ENCODE data around the gene AGPAT3.
A peak's percentile ranks its signal among the peaks of the same experiment; 100 is the strongest.

AGPAT3 gene

GRCh38 chr21:43924421-43925095, 59.5 kb downstream of the AGPAT3 start:
- DNase-seq (ENCODE audit: low spot score): no peak
- Histone ChIP-seq H3K4ac (ENCODE audit: low read length) (no peak overlapping the region), H3K9me3 (replicated peaks in 1 of 2; ENCODE audit: control insufficient read depth in 2 of 2, insufficient read depth in 1 of 2, low read depth in 1 of 2, low read length in 2 of 2) (peaks cover 0 to 2% of the 10 kb centered on the region in 2 donors), H3K27me3 (ENCODE audit: control insufficient read depth in 3 of 3, insufficient read depth in 3 of 3, low read depth in 1 of 3, low read length in 3 of 3) (peaks cover 0 to 2% (median 0%) of the 10 kb centered on the region in 3 experiments), H2BK15ac (ENCODE audit: low read length) (no peak overlapping the region), H4K8ac (ENCODE audit: low read depth, low read length) (no peak overlapping the region), H2BK12ac (ENCODE audit: low read length) (peak overlapping the region; percentile 75), H2BK120ac (ENCODE audit: low read depth, low read length) (no peak overlapping the region), H3K4me2 (ENCODE audit: insufficient read depth, low read length, poor library complexity, severe bottlenecking) (no peak overlapping the region), H3K36me3 (replicated peaks in 1 of 2; ENCODE audit: control insufficient read depth in 2 of 2, insufficient read depth in 2 of 2, low read length in 2 of 2) (peaks cover 0 to 10% of the 10 kb centered on the region in 2 donors), H3K18ac (ENCODE audit: low read length) (peak overlapping the region; percentile 53), H2BK5ac (ENCODE audit: low read length) (peak overlapping the region; percentile 78), H3K4me3 (ENCODE audit: low read length in 2 of 2) (no peak overlapping the region), H3K27ac (replicated peaks; ENCODE audit: low read length) (no peak overlapping the region), H2AFZ (ENCODE audit: low read length) (no peak overlapping the region), H2AK5ac (ENCODE audit: low read depth, low read length) (peak overlapping the region; percentile 77), H3K14ac (ENCODE audit: low read length) (no peak overlapping the region), H4K91ac (ENCODE audit: low read depth, low read length, poor library complexity) (peak overlapping the region; percentile 94), H3K79me1 (ENCODE audit: low read depth, low read length) (no peaks in the 10 kb centered on the region), H3K4me1 (ENCODE audit: control insufficient read depth in 2 of 2, insufficient read depth in 1 of 2, low read depth in 1 of 2, low read length in 2 of 2) (peaks cover 17 to 33% of the 10 kb centered on the region in 2 donors), H3K9ac (ENCODE audit: low read depth, low read length, poor library complexity) (peak overlapping the region; percentile 71), H3K23ac (ENCODE audit: low read depth, low read length, poor library complexity) (peak overlapping the region; percentile 27)
- no CpG with 5 or more reads among the region's 25 CpGs for WGBS, 2 donors (ENCODE audit: extremely low coverage in 2 of 2, insufficient read length in 2 of 2, insufficient replicate concordance in 1 of 2)

DNA sequence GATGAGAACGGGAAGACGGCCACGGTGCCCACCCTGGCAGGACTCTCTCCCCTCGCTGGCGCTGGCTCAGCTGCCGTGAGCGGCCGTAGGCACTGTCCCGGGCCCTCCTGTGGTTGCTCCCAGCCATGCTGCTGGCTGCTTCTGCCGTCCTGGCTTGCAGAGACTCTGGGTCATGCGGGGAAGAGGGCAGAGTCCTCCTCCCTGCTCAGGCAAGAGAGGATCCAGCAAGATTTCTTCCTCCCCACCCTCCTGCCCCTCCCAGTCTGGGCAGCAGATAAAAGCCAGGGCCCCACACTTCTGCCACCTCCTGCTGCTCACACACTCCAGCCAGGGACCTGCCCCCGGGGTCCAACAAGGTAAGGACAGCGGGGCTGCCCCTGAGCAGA, 60.1 kb downstream of the AGPAT3 start:
- H3K4me1 ChIP-seq (ENCODE audit: control insufficient read depth in 2 of 2, insufficient read depth in 1 of 2, low read depth in 1 of 2, low read length in 2 of 2): peaks cover 15 to 33% of the 10 kb centered on the region in 2 donors
- no peak overlapping the region for H4K91ac ChIP-seq (ENCODE audit: low read depth, low read length, poor library complexity)
- no peak overlapping the region for H3K4ac ChIP-seq (ENCODE audit: low read length)
- H2BK120ac ChIP-seq (ENCODE audit: low read depth, low read length): no peak overlapping the region
- peaks cover 0 to 11% of the 10 kb centered on the region in 2 donors for H3K36me3 ChIP-seq (replicated peaks in 1 of 2; ENCODE audit: control insufficient read depth in 2 of 2, insufficient read depth in 2 of 2, low read length in 2 of 2)
- peaks cover 0 to 2% (median 0%) of the 10 kb centered on the region in 3 experiments for H3K27me3 ChIP-seq (ENCODE audit: control insufficient read depth in 3 of 3, insufficient read depth in 3 of 3, low read depth in 1 of 3, low read length in 3 of 3)
- no peak overlapping the region for H4K8ac ChIP-seq (ENCODE audit: low read depth, low read length)
- H2AFZ ChIP-seq (ENCODE audit: low read length): no peak overlapping the region
- no peak overlapping the region for H2BK15ac ChIP-seq (ENCODE audit: low read length)
- no peak overlapping the region for H3K14ac ChIP-seq (ENCODE audit: low read length)
- peak overlapping the region; percentile 27 for H3K23ac ChIP-seq (ENCODE audit: low read depth, low read length, poor library complexity)
- peak overlapping the region; percentile 77 for H2AK5ac ChIP-seq (ENCODE audit: low read depth, low read length)
- WGBS, 2 donors (ENCODE audit: extremely low coverage in 2 of 2, insufficient read length in 2 of 2, insufficient replicate concordance in 1 of 2): no CpG with 5 or more reads among the region's 13 CpGs
- H3K18ac ChIP-seq (ENCODE audit: low read length): peak overlapping the region; percentile 24
- no peak for DNase-seq (ENCODE audit: low spot score)
- peaks cover 3% of the 10 kb centered on the region for H3K79me1 ChIP-seq (ENCODE audit: low read depth, low read length)
- H2BK5ac ChIP-seq (ENCODE audit: low read length): peak overlapping the region; percentile 78
- no peak overlapping the region for H3K4me3 ChIP-seq (ENCODE audit: low read length in 2 of 2)
- H3K9ac ChIP-seq (ENCODE audit: low read depth, low read length, poor library complexity): peak overlapping the region; percentile 71
- H3K27ac ChIP-seq (replicated peaks; ENCODE audit: low read length): no peak overlapping the region
- H3K4me2 ChIP-seq (ENCODE audit: insufficient read depth, low read length, poor library complexity, severe bottlenecking): no peak overlapping the region
- H2BK12ac ChIP-seq (ENCODE audit: low read length): peak overlapping the region; percentile 30
- peaks cover 0 to 2% of the 10 kb centered on the region in 2 donors for H3K9me3 ChIP-seq (replicated peaks in 1 of 2; ENCODE audit: control insufficient read depth in 2 of 2, insufficient read depth in 1 of 2, low read depth in 1 of 2, low read length in 2 of 2)

GRCh38 chr21:43925609-43926008, 60.6 kb downstream of the AGPAT3 start:
- H3K23ac ChIP-seq (ENCODE audit: low read depth, low read length, poor library complexity): no peak overlapping the region
- WGBS, 2 donors (ENCODE audit: extremely low coverage in 2 of 2, insufficient read length in 2 of 2, insufficient replicate concordance in 1 of 2): no CpG with 5 or more reads among the region's 14 CpGs
- peak overlapping the region; percentile 25 for H2BK12ac ChIP-seq (ENCODE audit: low read length)
- no peak overlapping the region for H2BK15ac ChIP-seq (ENCODE audit: low read length)
- H3K9ac ChIP-seq (ENCODE audit: low read depth, low read length, poor library complexity): no peak overlapping the region
- no peak overlapping the region for H4K91ac ChIP-seq (ENCODE audit: low read depth, low read length, poor library complexity)
- peak overlapping the region; percentile 77 for H2AK5ac ChIP-seq (ENCODE audit: low read depth, low read length)
- H3K36me3 ChIP-seq (replicated peaks in 1 of 2; ENCODE audit: control insufficient read depth in 2 of 2, insufficient read depth in 2 of 2, low read length in 2 of 2): peaks cover 0 to 11% of the 10 kb centered on the region in 2 donors
- no peak overlapping the region for H3K27ac ChIP-seq (replicated peaks; ENCODE audit: low read length)
- peaks cover 0 to 2% of the 10 kb centered on the region in 2 donors for H3K9me3 ChIP-seq (replicated peaks in 1 of 2; ENCODE audit: control insufficient read depth in 2 of 2, insufficient read depth in 1 of 2, low read depth in 1 of 2, low read length in 2 of 2)
- no peak for DNase-seq (ENCODE audit: low spot score)
- H3K4me3 ChIP-seq (ENCODE audit: low read length in 2 of 2): no peak overlapping the region
- peaks cover 14 to 29% of the 10 kb centered on the region in 2 donors for H3K4me1 ChIP-seq (ENCODE audit: control insufficient read depth in 2 of 2, insufficient read depth in 1 of 2, low read depth in 1 of 2, low read length in 2 of 2)
- no peak overlapping the region for H3K4me2 ChIP-seq (ENCODE audit: insufficient read depth, low read length, poor library complexity, severe bottlenecking)
- no peak overlapping the region for H4K8ac ChIP-seq (ENCODE audit: low read depth, low read length)
- peak overlapping the region; percentile 60 for H3K18ac ChIP-seq (ENCODE audit: low read length)
- peaks cover 5% of the 10 kb centered on the region for H3K79me1 ChIP-seq (ENCODE audit: low read depth, low read length)
- no peak overlapping the region for H2AFZ ChIP-seq (ENCODE audit: low read length)
- peak overlapping the region; percentile 78 for H3K4ac ChIP-seq (ENCODE audit: low read length)
- no peak overlapping the region for H3K14ac ChIP-seq (ENCODE audit: low read length)
- H2BK120ac ChIP-seq (ENCODE audit: low read depth, low read length): no peak overlapping the region
- peaks cover 0 to 2% (median 0%) of the 10 kb centered on the region in 3 experiments for H3K27me3 ChIP-seq (ENCODE audit: control insufficient read depth in 3 of 3, insufficient read depth in 3 of 3, low read depth in 1 of 3, low read length in 3 of 3)
- peak overlapping the region; percentile 78 for H2BK5ac ChIP-seq (ENCODE audit: low read length)

GRCh38 chr21:43926196-43926595, 61.2 kb downstream of the AGPAT3 start:
- no peak overlapping the region for H3K23ac ChIP-seq (ENCODE audit: low read depth, low read length, poor library complexity)
- H3K4me3 ChIP-seq (ENCODE audit: low read length in 2 of 2): no peak overlapping the region
- H2BK12ac ChIP-seq (ENCODE audit: low read length): no peak overlapping the region
- H2BK15ac ChIP-seq (ENCODE audit: low read length): no peak overlapping the region
- peaks cover 14 to 27% of the 10 kb centered on the region in 2 donors for H3K4me1 ChIP-seq (ENCODE audit: control insufficient read depth in 2 of 2, insufficient read depth in 1 of 2, low read depth in 1 of 2, low read length in 2 of 2)
- no peak for DNase-seq (ENCODE audit: low spot score)
- no peak overlapping the region for H3K14ac ChIP-seq (ENCODE audit: low read length)
- WGBS, 2 donors (ENCODE audit: extremely low coverage in 2 of 2, insufficient read length in 2 of 2, insufficient replicate concordance in 1 of 2): no CpG with 5 or more reads among the region's 20 CpGs
- H3K36me3 ChIP-seq (replicated peaks in 1 of 2; ENCODE audit: control insufficient read depth in 2 of 2, insufficient read depth in 2 of 2, low read length in 2 of 2): peaks cover 0 to 11% of the 10 kb centered on the region in 2 donors
- H2BK5ac ChIP-seq (ENCODE audit: low read length): no peak overlapping the region
- H2AK5ac ChIP-seq (ENCODE audit: low read depth, low read length): peak overlapping the region; percentile 94
- peaks cover 0 to 2% (median 0%) of the 10 kb centered on the region in 3 experiments for H3K27me3 ChIP-seq (ENCODE audit: control insufficient read depth in 3 of 3, insufficient read depth in 3 of 3, low read depth in 1 of 3, low read length in 3 of 3)
- no peak overlapping the region for H3K4me2 ChIP-seq (ENCODE audit: insufficient read depth, low read length, poor library complexity, severe bottlenecking)
- H3K18ac ChIP-seq (ENCODE audit: low read length): peak overlapping the region; percentile 85
- H3K27ac ChIP-seq (replicated peaks; ENCODE audit: low read length): no peak overlapping the region
- no peak overlapping the region for H2BK120ac ChIP-seq (ENCODE audit: low read depth, low read length)
- H4K91ac ChIP-seq (ENCODE audit: low read depth, low read length, poor library complexity): no peak overlapping the region
- H3K9ac ChIP-seq (ENCODE audit: low read depth, low read length, poor library complexity): no peak overlapping the region
- H3K9me3 ChIP-seq (replicated peaks in 1 of 2; ENCODE audit: control insufficient read depth in 2 of 2, insufficient read depth in 1 of 2, low read depth in 1 of 2, low read length in 2 of 2): peaks cover 0 to 2% of the 10 kb centered on the region in 2 donors
- peaks cover 5% of the 10 kb centered on the region for H3K79me1 ChIP-seq (ENCODE audit: low read depth, low read length)
- H2AFZ ChIP-seq (ENCODE audit: low read length): no peak overlapping the region
- H4K8ac ChIP-seq (ENCODE audit: low read depth, low read length): no peak overlapping the region
- no peak overlapping the region for H3K4ac ChIP-seq (ENCODE audit: low read length)

All from neuronal stem cell (in vitro differentiated cells).